ENCODE results near the gene USP10. TPM values are rescaled to one million over a fixed set of nuclear protein-coding genes. Genes with fewer than 3 reads are reported as not detected.
"Not testable (repeated sequence)": the region's sequence is repeated elsewhere in the genome, so short reads cannot be mapped to it uniquely, and the experiment has no call there.

The USP10 gene
- total RNA-seq, 1 donor from 2014 or later = 124 TPM

- intact Hi-C loops (cut with micrococcal nuclease) = no loop called here
Observed at GRCh38 chr16:84746231-84746630, 46.4 kb downstream of the USP10 start.

GRCh38 chr16:84746875-84747274 lies 47.1 kb downstream of the USP10 start:
- intact Hi-C loops (cut with micrococcal nuclease) = no loop called here

- intact Hi-C loops (cut with micrococcal nuclease) = not testable (repeated sequence)
Observed at GRCh38 chr16:84748247-84748646, 48.4 kb downstream of the USP10 start.

- intact Hi-C loops (cut with micrococcal nuclease) = no loop called here
Observed at GRCh38 chr16:84749072-84749471, 49.3 kb downstream of the USP10 start.

GRCh38 chr16:84749815-84750214 lies 50.0 kb downstream of the USP10 start:
- intact Hi-C loops (cut with micrococcal nuclease) = no loop called here

DNA sequence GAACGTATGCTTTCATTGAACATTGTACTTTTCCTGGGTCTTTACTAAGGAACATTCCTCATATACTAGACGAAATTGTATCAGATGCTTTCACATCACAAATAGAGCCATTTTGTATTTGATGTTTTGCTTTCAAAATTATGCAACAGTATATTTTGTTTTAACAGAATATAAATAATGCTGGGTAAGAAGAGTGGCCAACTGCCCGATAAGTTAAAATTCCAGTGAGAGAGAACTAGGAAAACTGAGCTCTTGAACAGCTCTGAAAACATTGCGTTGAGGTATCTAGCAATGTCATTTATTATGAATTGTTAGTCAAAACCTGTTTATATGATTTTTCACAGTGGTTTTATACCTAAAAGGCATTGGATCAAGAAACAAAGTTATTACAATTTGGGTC lies 50.8 kb downstream of the USP10 start:
- intact Hi-C loops (cut with micrococcal nuclease) = no loop called here

- intact Hi-C loops (cut with micrococcal nuclease) = no loop called here
Observed at GRCh38 chr16:84751241-84751640, 51.4 kb downstream of the USP10 start.

- intact Hi-C loops (cut with micrococcal nuclease) = no loop called here
Observed at GRCh38 chr16:84751947-84752346, 52.1 kb downstream of the USP10 start.

DNA sequence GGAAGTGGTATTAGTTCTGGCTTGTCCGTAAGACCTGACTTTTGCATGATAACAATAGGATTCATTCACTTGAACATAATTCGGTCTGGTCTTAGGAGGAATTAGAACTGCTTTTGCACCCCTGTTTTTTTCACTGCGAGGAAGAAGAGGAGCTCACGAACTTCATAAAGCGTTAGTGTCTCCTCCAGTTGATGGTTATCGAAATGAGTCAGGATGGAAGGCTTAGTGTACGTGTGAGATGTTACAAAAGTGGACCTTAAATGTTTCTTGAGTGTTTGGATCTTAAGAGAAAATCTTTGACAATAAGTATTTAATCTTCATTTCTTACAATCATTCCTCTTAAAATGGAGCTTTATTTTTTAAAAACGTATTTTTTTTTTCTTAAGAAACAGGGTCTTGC lies 52.8 kb downstream of the USP10 start:
- intact Hi-C loops (cut with micrococcal nuclease) = no loop called here

GRCh38 chr16:84753412-84754326 lies 53.9 kb downstream of the USP10 start:
- intact Hi-C loops (cut with micrococcal nuclease) = loop anchor here (1.0 to 2.0 kb wide), 2 partner anchors 199 to 217 kb away; no protein-coding TSS in a partner anchor

DNA sequence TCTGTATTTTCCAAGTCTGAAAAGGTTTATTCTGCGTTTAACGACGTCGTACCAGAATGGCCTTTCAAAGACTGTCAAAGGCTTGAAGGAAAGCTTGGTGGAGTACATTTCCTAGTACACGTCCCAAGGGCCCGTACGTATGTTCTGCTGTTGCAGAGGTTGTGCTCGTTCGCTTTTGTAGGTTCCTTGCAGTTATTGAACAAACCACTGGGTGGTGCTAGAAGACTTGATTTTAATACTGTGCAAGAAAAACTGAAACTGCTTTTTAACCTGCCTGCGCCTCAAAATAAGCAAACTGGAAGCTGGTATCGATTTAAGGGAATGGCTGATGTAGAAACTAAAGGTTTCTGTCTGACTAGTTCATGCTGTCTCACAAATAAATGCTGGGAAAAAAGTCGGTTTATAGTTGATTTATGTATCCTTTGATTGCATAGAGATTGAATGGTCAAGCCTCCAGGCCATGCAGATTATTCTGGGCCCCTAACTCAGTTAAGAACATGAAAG lies 54.6 kb downstream of the USP10 start:
- intact Hi-C loops (cut with micrococcal nuclease) = loop anchor here (1.0 to 2.0 kb wide), 2 partner anchors 198 to 216 kb away; no protein-coding TSS in a partner anchor

DNA sequence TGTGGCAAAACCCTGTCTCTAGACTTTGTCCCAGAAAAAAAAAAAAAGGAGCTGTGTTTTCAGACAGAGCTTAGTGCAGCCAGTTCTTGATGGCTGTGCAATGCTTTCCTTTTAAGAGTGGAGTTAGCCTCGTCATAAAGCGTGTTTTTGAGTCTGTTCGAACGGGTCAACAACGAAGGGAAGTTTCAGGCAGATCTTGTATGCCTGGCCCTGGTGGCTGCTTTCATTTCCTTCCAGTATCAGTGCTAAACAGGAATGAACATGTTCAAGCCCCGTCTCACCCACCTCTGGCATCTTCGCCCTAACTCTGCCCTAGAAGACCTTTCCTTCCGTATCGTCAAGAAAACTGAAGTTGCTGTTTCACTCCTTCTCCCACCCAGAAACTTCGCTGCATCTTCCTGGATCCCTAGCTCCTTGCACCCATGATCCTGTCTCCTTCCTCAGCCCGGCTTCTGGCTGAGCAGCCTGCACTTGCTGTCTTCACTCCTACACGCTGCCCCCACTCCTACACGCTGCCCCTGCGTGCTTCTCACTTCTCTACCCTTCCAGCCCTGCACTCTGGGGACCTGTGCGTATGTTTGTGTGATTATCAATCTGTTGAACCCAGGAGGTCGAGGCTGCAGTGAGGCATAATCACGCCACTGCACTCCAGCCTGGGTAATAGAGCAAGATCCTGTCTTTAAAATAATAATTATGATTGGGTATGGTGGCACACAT lies 55.3 kb downstream of the USP10 start:
- intact Hi-C loops (cut with micrococcal nuclease) = loop anchor here (1.0 to 2.0 kb wide), 2 partner anchors 197 to 216 kb away; no protein-coding TSS in a partner anchor

DNA sequence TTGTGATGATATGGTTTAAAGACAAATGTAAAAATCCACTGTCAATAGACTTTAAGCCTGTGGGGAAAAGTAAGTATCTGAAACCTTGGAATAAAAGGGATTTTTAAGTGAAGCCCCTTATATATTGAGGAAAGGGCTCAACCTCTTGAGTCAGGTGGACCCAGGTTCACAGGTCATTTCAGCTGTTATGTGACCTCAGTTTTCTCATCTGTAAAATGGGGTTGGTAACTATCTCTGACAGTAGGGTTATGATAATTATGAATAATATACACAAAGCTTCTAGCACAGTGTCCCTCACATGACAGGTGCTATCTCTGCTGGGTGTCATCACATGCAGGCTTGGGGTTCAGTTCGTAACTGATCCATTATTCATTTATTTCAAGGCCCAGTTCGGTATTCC lies 57.0 kb downstream of the USP10 start:
- intact Hi-C loops (cut with micrococcal nuclease) = no loop called here

GRCh38 chr16:84758627-84759026 lies 58.8 kb downstream of the USP10 start:
- intact Hi-C loops (cut with micrococcal nuclease) = no loop called here

DNA sequence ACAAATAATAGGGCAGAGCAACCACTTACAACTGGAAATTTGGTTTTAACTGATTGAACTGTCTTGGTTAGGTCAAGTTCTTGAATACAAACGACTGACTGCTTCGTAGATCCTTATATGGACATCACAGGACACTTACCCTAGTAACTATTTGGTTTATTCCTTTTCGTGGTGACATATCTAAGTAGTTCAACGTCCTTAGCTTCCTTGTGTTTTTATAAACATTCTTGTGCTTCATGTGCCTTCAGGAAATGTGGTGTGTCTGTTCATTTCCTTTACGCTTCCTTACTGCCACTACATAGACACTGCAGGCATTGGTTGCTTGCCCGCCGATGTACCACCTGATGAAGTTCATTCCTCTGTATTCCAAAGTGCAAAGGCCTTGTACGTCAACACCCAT lies 59.3 kb downstream of the USP10 start:
- intact Hi-C loops (cut with micrococcal nuclease) = no loop called here

DNA sequence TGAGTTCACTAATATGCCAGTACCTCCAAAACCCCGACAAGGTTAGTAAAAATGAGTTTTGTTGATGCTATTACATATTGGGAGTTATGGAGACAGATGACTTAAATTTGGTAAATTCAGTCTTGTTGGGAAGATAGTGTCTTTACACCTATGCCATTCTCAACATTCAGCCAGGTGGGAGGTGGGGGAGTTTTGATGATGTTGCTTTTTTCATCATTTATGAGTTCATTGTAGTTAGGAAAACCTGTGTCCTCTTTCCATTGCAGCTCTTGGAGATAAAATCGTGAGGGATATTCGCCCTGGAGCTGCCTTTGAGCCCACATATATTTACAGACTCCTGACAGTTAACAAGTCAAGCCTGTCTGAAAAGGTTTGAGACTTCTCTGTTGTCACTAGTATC lies 60.1 kb downstream of the USP10 start:
- intact Hi-C loops (cut with micrococcal nuclease) = no loop called here

DNA sequence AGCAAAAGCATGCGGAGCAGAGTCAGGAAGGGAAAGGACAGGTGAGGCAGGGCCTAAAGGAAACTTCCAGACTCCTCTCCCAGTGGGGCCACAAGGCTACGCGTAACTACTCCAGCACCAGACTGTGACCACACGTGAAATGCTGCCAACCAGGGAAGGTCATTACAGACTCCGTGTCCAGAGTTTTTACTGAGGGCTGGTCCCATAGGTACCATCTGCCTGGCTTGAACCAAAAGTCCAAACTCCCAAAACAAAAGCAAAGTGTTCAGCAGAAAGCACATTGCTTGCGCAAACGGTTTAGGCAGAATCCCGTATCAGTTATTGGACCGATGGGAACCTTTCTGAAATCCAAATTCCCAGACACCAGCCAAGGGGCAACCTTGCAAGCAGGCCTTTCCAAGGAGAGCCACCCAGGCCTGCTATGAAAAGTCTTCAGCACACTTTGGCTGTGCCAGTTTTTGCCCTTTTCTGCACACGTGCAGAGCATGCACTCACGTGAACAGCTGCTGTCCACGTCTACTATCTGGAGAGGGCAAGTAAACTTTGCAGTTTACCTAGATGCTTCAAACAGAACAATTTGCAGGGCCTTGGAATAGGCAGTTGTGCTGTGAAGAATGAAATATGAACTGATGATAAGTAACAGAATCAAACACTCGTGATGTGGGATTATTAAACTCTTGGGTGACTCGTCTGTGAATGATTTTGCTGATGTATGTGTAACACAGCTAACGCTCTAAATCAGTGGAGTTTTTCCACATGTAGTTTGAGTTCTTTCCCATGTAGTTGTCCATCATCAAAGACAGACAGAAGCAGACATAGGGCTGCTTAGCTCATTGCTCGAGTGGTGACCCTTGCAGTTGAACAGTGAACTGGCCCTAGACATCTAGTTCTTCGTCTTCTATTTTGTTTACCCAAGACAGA lies 61.9 kb downstream of the USP10 start:
- intact Hi-C loops (cut with micrococcal nuclease) = no loop called here

DNA sequence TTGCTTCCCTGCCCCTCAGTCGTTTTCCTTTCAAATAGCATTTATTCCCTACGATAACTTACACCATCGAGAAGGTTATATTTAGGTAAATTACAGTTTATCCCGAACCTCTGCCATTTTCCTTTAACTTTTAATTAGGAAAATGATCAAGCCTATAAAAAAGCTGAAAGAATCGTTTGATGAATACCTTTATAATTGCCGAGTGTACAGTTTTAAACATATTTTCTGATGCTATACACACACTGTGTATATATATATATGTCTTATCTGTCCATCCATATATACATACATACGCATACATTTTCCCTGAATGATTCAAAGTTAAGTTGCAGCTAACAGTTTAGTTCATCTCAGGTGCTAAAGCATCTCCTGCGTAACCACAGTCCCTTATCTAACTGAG lies 63.4 kb downstream of the USP10 start:
- intact Hi-C loops (cut with micrococcal nuclease) = no loop called here

- intact Hi-C loops (cut with micrococcal nuclease) = no loop called here
Observed at GRCh38 chr16:84763629-84764028, 63.8 kb downstream of the USP10 start.

DNA sequence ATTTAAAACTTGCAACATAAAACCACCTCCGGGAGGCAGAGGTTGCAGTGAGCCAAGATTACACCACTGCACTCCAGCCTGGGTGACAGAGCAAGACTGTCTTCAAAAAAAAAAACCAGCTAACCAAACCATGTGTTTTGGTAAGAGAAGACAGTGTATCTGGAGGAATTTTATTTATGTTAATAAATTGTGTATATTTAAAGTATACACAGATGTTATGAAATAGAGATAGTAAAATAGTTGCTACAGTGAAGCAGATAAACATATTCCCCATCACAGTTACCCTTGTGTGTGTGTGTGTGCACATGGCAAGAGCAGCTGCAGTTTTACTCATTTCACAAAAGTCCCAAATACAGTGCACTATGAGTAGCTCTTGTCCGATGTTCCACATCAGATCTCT lies 65.2 kb downstream of the USP10 start:
- intact Hi-C loops (cut with micrococcal nuclease) = no loop called here
